Ovary (tissue), 3 donors: Measurements from ENCODE around the gene CSAD.

Source experiments
- POLR2A ChIP-seq: fragments of 450-650 bp; IDR thresholded peaks from one replicate; pipeline ENCODE4 v1.6.1; 2017; ENCODE audit warnings: antibody characterized with exemption, mild to moderate bottlenecking, moderate library complexity
- TF ChIP-seq, protein P1 (sequence below), 3 donors: fragments of 450-650 bp in 2 of 3; fragments of 200-600 bp in 1 of 3; IDR thresholded peaks; one replicate each; pipeline versions ENCODE4 v1.5.1 to v1.8.0; 2016 to 2022; ENCODE audit warnings: antibody characterized with exemption in 3 of 3, mild to moderate bottlenecking in 1 of 3
- donor health status: DM: no; HTN: no; CAD: no.

- TF ChIP-seq, protein P1, sequence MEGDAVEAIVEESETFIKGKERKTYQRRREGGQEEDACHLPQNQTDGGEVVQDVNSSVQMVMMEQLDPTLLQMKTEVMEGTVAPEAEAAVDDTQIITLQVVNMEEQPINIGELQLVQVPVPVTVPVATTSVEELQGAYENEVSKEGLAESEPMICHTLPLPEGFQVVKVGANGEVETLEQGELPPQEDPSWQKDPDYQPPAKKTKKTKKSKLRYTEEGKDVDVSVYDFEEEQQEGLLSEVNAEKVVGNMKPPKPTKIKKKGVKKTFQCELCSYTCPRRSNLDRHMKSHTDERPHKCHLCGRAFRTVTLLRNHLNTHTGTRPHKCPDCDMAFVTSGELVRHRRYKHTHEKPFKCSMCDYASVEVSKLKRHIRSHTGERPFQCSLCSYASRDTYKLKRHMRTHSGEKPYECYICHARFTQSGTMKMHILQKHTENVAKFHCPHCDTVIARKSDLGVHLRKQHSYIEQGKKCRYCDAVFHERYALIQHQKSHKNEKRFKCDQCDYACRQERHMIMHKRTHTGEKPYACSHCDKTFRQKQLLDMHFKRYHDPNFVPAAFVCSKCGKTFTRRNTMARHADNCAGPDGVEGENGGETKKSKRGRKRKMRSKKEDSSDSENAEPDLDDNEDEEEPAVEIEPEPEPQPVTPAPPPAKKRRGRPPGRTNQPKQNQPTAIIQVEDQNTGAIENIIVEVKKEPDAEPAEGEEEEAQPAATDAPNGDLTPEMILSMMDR (IDR thresholded peaks at IDR 0.05) = no peak
- TF ChIP-seq POLR2A = no peak
These were observed 10.6 kb upstream of the CSAD start for GRCh38 chr12:53191096-53191884.
